NB4 (cell line): Measurements from ENCODE around the gene STKLD1.

Source experiments
- DNase-seq: peaks from one replicate; pipeline ENCODE4 v3.0.0; 2010; ENCODE audit warnings: low read depth
- H3K4me3 ChIP-seq: one replicate; pipeline ENCODE4 v1.5.1; 2011; ENCODE audit warnings: mild to moderate bottlenecking, low read depth, low read length, moderate library complexity
- CTCF ChIP-seq: IDR thresholded peaks from one replicate; pipeline ENCODE4 v1.5.1; 2012; ENCODE audit warnings: low read depth, low read length
- MAX ChIP-seq: IDR thresholded peaks from 2 replicates; pipeline ENCODE4 v1.6.1; 2011; ENCODE audit warnings: low read depth, low read length
- MYC ChIP-seq: IDR thresholded peaks from 2 replicates; pipeline ENCODE4 v1.6.1; 2011; ENCODE audit warnings: low read depth, low read length
- POLR2A ChIP-seq: IDR thresholded peaks from 2 replicates; pipeline ENCODE4 v1.6.1; 2011; ENCODE audit warnings: mild to moderate bottlenecking; ENCODE audit not compliant: insufficient read length; ENCODE audit errors: extremely low read depth

STKLD1 gene

DNA sequence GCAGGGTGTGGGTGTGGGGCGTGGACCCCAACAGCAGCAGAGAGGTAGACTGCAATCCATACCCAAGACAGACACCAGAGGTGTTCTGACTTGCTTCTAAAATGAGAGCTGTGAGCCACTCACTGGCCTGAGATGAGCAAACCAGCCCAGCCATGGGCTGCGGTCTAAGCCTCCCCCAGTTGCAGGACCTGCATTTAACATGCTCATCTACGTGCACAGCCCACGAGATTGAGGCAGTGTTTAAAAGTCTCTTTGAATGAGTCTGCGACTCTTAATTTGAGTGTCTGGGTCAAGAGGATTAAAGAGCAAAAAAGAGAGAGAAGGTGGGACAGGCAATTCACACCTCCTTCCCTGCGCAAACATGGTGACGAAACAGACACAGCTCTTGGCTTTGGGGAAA lies 6.2 kb upstream of the STKLD1 start:
- DNase-seq, result no peak
- TF ChIP-seq CTCF, result no peak
- TF ChIP-seq MYC, result no peak
- TF ChIP-seq POLR2A, result no peak
- no peak for TF ChIP-seq MAX
- H3K4me3 ChIP-seq, result no peak overlapping the region

- H3K4me3 ChIP-seq, result no peak overlapping the region
- no peak for DNase-seq
- no peak for TF ChIP-seq MAX
- TF ChIP-seq POLR2A, result no peak
- TF ChIP-seq CTCF, result no peak
- TF ChIP-seq MYC, result no peak
Measured at GRCh38 chr9:133370685-133371084, 5.5 kb upstream of the STKLD1 start.

DNA sequence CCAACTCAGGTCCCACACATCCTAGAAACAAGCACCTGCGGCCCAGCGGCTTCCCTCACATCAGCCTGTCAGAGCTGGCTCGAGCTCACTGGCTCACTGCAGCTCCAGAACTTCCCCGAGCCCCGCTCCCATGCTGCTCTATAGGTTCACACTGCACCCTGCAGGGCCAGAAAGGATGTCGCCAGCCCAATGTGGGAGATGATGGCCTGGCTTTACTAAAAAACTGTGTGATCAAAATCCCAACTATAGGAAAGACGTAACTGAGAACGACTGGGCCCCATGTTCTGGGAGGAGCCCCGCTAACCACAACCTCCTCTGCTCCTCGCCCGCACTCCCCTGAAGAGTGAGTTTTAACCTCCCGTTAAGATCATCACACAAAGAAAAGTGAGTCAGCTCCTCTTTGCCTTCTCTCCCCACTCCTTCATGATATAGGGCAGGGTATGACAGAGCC lies 4.9 kb upstream of the STKLD1 start:
- peak; percentile 59 for DNase-seq
- TF ChIP-seq CTCF (no peak), MAX (no peak), MYC (no peak), POLR2A (no peak)
- peak overlapping the region; percentile 6 for H3K4me3 ChIP-seq

DNA sequence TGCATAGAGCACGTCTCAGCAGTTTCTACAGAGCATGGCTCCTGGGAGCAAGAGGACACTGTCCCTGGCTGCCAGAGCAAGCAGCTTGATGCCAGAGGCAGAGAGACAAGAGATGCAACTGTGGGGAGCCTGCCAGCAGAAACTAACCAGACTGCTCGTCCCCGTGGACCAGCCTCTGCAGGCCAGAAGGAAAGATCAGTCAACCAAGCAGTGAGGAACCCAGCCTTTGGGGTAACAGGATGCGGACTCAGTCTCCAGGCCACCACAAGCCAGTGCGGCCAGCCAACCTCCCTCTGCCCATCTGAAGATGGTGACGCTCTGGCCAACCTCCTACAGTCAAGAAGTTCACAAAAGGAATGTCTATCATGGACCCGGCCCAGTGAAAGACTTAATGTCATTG lies 4.0 kb upstream of the STKLD1 start:
- peak overlapping the region; percentile 6 for H3K4me3 ChIP-seq
- TF ChIP-seq MYC (no peak), POLR2A (no peak), CTCF (no peak), MAX (no peak)
- no peak for DNase-seq

GRCh38 chr9:133374612-133375115 lies 1.5 kb upstream of the STKLD1 start:
- peak overlapping the region; percentile 96 for H3K4me3 ChIP-seq
- TF ChIP-seq POLR2A (no peak), CTCF (no peak), MYC (no peak), MAX (no peak)
- peak; percentile 79 for DNase-seq
